Measurements from ENCODE around the gene HDDC2. TPM values are rescaled to one million over a fixed set of nuclear protein-coding genes. Genes with fewer than 3 reads are reported as not detected.

HDDC2 gene
- total and polyA plus RNA-seq, 12 donors = 70.9 to 107 (median 103) TPM

GRCh38 chr6:125294925-125295324, 6.8 kb downstream of the HDDC2 start:
- 57 to 71% methylated on average over 3 of the region's 3 CpGs for WGBS, 2 donors
- H3K9me3 ChIP-seq = no peaks in the 10 kb centered on the region
- H3K27ac ChIP-seq = peak overlapping the region in 9 of 10 donors; percentile 1 to 73 (median 61)
- no peak overlapping the region for H3K4me3 ChIP-seq
- DNase-seq (peak in 1 of 2 donors; percentile 37), ATAC-seq (peak in 7 of 8 donors; percentile 60 to 91 (median 85))
- H3K27me3 ChIP-seq = no peaks in the 10 kb centered on the region
- H3K4me1 ChIP-seq = peaks cover 0 to 69% (median 29%) of the 10 kb centered on the region in 9 donors
- TF ChIP-seq CTCF (IDR thresholded peaks at IDR 0.05) = no peak
- intact Hi-C loops (cut with DNase I) = loop anchor here in 4 of 10 donors (5.0 to 10.0 kb wide), 4 partner anchors 60 to 140 kb away; partner anchors contain the start of gene TPD52L1 (in 1 of the 4)
- H3K36me3 ChIP-seq = peaks cover 0 to 94% (median 14%) of the 10 kb centered on the region in 9 donors

- H3K4me3 ChIP-seq = no peak overlapping the region
- intact Hi-C loops (cut with DNase I) = loop anchor here in 3 of 10 donors (10.0 kb wide), 3 partner anchors 59 to 139 kb away; partner anchors contain the start of gene TPD52L1 (in 1 of the 3)
- H3K27ac ChIP-seq = peak overlapping the region in 1 of 10 donors; percentile 68
- peaks cover 0 to 62% (median 25%) of the 10 kb centered on the region in 9 donors for H3K4me1 ChIP-seq
- no peak for DNase-seq
- ATAC-seq = no peak
- 90 to 100% methylated on average over 1 of the region's 1 CpG for WGBS, 2 donors
- H3K27me3 ChIP-seq = no peaks in the 10 kb centered on the region
- TF ChIP-seq CTCF (IDR thresholded peaks at IDR 0.05) = no peak
- no peaks in the 10 kb centered on the region for H3K9me3 ChIP-seq
- H3K36me3 ChIP-seq = peaks cover 0 to 90% (median 14%) of the 10 kb centered on the region in 9 donors
Measured at GRCh38 chr6:125294036-125294435, 7.7 kb downstream of the HDDC2 start.

- no peak overlapping the region for H3K27ac ChIP-seq
- WGBS, 2 donors = 80 to 86% methylated on average over 3 of the region's 3 CpGs
- TF ChIP-seq CTCF (IDR thresholded peaks at IDR 0.05) = no peak
- ATAC-seq = peak in 1 of 8 donors; percentile 24
- H3K36me3 ChIP-seq = peaks cover 0 to 86% (median 14%) of the 10 kb centered on the region in 9 donors
- DNase-seq = no peak
- H3K4me1 ChIP-seq = peaks cover 0 to 58% (median 22%) of the 10 kb centered on the region in 9 donors
- H3K9me3 ChIP-seq = no peaks in the 10 kb centered on the region
- intact Hi-C loops (cut with DNase I) = loop anchor here in 4 of 10 donors (1.0 to 10.0 kb wide), 4 partner anchors 11 to 139 kb away; partner anchors contain the start of gene TPD52L1 (in 1 of the 4)
- no peaks in the 10 kb centered on the region for H3K27me3 ChIP-seq
- no peak overlapping the region for H3K4me3 ChIP-seq
Measured at GRCh38 chr6:125293587-125293986, 8.2 kb downstream of the HDDC2 start.

- intact Hi-C loops (cut with DNase I) = no loop called here
- no peak overlapping the region for H3K4me3 ChIP-seq
- H3K27me3 ChIP-seq = no peaks in the 10 kb centered on the region
- TF ChIP-seq CTCF (IDR thresholded peaks at IDR 0.05) = no peak
- no peak for DNase-seq
- peaks cover 0 to 76% (median 23%) of the 10 kb centered on the region in 9 donors for H3K36me3 ChIP-seq
- peaks cover 0 to 5% (median 0%) of the 10 kb centered on the region in 9 donors for H3K4me1 ChIP-seq
- WGBS, 2 donors = 86 to 88% methylated on average over 9 of the region's 9 CpGs
- peaks cover 0 to 26% (median 5%) of the 10 kb centered on the region in 11 donors for H3K9me3 ChIP-seq
- no peak for ATAC-seq
- no peak overlapping the region for H3K27ac ChIP-seq
Measured at GRCh38 chr6:125287718-125288117, 14.0 kb downstream of the HDDC2 start.
